ENCODE results near the gene BLZF1. TPM values are rescaled to one million over a fixed set of nuclear protein-coding genes. Genes with fewer than 3 reads are reported as not detected.
"Not testable (repeated sequence)": the region's sequence is repeated elsewhere in the genome, so short reads cannot be mapped to it uniquely, and the experiment has no call there.

The BLZF1 gene
- total RNA-seq, 1 experiment from 2014 or later, result 37.1 TPM

DNA sequence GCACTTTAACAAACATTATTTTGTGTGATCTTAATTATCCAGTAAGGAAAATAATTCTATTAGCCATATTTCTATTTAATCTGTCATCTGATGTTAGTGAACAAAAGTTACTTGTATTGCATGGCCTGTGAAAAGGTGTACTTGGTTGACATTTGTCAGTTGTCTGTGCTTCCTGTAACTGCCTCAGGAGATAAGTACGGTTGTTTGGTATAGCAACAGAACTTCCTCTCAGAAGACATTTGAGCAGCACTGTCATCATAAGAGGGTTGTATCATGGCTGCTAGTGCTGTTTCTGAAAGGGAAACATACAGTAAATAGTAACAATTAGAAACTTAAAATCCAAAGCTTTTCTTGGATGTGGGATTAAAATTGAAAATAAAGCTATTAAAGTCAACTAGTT lies 3.4 kb downstream of the BLZF1 start:
- no peaks in the 10 kb centered on the region for H3K9me3 ChIP-seq (replicated peaks)
- H3K27ac ChIP-seq, result no peak overlapping the region
- H3K27me3 ChIP-seq (replicated peaks), result no peaks in the 10 kb centered on the region
- DNase-seq (ENCODE audit: low read depth in 1 of 2, low spot score in 2 of 2), result no peak
- peaks cover 44% of the 10 kb centered on the region for H3K36me3 ChIP-seq
- H3K4me3 ChIP-seq, result no peak overlapping the region
- H3K4me1 ChIP-seq (replicated peaks), result no peaks in the 10 kb centered on the region

DNA sequence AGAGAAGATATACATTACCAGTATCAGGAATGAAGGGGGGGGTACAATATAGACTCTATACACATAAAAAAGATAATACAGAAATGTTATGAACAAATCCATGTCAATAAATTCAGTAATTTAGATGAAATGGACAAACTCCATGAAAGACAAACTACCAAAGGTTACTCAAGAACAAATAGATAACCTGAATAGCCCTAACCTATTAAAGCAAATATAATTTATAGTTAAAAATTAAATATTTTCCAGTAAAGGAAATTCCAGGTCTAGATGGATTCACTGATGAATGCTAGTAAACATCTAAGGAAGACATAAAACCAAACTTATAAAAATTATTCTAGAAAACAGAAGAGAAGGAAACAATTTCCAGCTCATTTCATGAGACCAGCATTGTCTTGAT lies 13.2 kb downstream of the BLZF1 start:
- Histone ChIP-seq H3K27ac (no peak overlapping the region), H3K27me3 (replicated peaks) (no peaks in the 10 kb centered on the region), H3K4me1 (replicated peaks) (no peaks in the 10 kb centered on the region), H3K9me3 (replicated peaks) (no peaks in the 10 kb centered on the region), H3K36me3 (peaks cover 56% of the 10 kb centered on the region), H3K4me3 (no peak overlapping the region)
- no peak for DNase-seq (ENCODE audit: low read depth in 1 of 2, low spot score in 2 of 2)

DNA sequence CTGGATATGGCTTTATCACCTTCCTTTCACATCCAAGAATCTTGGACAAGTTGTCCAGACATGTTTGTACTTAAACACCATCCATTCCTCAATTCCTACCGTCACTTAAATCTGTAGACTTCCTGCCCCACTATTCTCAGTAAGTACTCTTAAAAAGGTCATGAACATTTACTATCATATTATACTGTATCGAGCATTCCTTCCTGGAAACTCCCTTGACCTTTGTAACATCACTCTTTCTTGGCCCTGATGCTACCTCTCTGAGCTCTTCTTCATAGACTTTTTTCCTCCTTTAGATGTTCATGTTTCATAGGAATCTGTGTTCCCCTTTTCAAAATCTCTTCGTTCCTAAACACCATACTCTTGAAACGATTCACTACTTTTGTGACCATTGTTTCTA lies 15.5 kb downstream of the BLZF1 start:
- no peaks in the 10 kb centered on the region for H3K9me3 ChIP-seq (replicated peaks)
- no peaks in the 10 kb centered on the region for H3K4me1 ChIP-seq (replicated peaks)
- DNase-seq (ENCODE audit: low read depth in 1 of 2, low spot score in 2 of 2), result no peak
- H3K27me3 ChIP-seq (replicated peaks), result no peaks in the 10 kb centered on the region
- H3K27ac ChIP-seq, result no peak overlapping the region
- H3K4me3 ChIP-seq, result no peak overlapping the region
- peaks cover 51% of the 10 kb centered on the region for H3K36me3 ChIP-seq

DNA sequence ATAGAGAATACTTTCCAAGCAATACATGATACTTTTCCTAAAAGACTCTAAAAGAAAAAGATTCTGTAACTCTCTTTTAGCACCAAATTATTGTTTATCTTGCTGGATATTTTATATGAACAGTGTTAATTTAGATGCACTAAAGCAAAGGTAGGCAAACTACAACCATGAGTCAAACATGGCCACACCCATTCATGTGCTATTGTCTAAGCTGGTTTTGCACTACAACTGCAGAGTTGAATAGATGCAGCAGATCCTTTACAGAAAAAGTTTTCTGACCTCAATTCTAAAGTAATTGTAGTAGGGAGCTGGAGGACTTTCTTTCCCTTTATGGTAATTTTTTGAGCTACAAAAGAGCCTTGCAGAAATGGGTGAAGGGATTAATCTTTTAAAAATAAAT lies 19.4 kb downstream of the BLZF1 start:
- Histone ChIP-seq H3K36me3 (peaks cover 62% of the 10 kb centered on the region), H3K27me3 (replicated peaks) (no peaks in the 10 kb centered on the region), H3K27ac (no peak overlapping the region), H3K4me1 (replicated peaks) (no peaks in the 10 kb centered on the region; the same call in 1 of the 2 replicates), H3K4me3 (no peak overlapping the region), H3K9me3 (replicated peaks) (no peaks in the 10 kb centered on the region)
- no peak for DNase-seq (ENCODE audit: low read depth in 1 of 2, low spot score in 2 of 2)

DNA sequence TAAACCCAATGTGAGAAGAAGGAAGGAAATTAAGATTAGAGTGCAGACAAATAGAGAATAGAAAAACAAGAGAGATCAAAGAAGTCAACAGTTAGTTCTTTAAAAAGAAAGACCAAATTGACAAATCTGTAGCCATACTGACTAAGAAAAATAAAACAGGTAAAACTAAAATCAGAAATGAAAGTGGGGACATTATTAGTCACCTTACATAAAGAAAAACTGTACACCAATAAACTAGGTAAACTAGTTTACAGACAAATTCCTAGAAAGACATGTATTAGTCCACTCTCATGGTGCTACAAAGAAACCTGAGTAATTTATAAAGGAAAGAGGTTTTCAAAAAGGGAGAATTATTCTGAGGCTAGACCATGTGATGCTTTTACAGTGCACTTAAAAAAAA lies 22.3 kb downstream of the BLZF1 start:
- no peaks in the 10 kb centered on the region for H3K27me3 ChIP-seq (replicated peaks)
- H3K9me3 ChIP-seq (replicated peaks), result no peaks in the 10 kb centered on the region
- no peak overlapping the region for H3K4me3 ChIP-seq
- no peak for DNase-seq (ENCODE audit: low read depth in 1 of 2, low spot score in 2 of 2)
- no peak overlapping the region for H3K27ac ChIP-seq
- H3K36me3 ChIP-seq, result peaks cover 53% of the 10 kb centered on the region
- H3K4me1 ChIP-seq (replicated peaks), result no peaks in the 10 kb centered on the region; the same call in 1 of the 2 replicates

DNA sequence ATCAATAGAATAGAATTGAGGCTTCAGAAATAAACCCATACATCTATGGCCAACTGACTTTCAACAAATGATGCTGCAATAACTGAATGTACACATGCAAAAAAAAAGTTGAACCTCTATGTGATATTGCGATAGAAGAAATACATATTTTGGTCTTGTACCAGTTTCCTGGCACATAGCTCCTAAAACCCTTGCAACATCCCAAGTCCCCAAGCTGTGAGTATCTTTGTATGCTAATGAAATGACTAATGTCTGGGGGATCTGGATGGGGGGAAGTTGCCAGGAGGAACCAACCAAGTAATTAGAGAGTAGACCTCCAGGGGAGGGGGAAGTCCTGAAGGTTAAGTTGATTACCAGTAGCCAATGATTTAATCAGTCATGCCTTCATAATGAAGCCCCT lies 24.4 kb downstream of the BLZF1 start:
- Histone ChIP-seq H3K4me1 (replicated peaks) (no peaks in the 10 kb centered on the region; the same call in 1 of the 2 replicates), H3K4me3 (no peak overlapping the region), H3K27me3 (replicated peaks) (no peaks in the 10 kb centered on the region), H3K36me3 (peaks cover 52% of the 10 kb centered on the region), H3K27ac (no peak overlapping the region), H3K9me3 (replicated peaks) (no peaks in the 10 kb centered on the region)
- no peak for DNase-seq (ENCODE audit: low read depth in 1 of 2, low spot score in 2 of 2)

DNA sequence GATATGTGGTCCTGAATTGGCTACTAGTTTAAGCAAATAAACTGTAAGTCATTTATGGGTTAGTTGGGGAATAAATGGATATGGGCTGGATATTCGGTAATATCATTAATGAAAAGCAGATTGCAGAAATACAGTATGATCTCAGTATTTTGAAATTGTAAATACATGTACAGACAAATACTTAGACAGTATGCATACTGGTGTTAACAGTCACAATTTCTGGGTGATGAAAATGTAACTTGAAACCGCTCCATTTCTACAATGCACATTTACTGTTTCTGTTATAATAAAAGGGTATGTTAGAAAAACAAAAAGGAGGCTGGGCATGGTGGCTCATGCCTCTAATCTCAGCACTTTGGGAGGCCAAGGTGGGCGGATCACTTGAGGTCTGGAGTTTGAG lies 28.0 kb downstream of the BLZF1 start:
- Histone ChIP-seq H3K27me3 (replicated peaks) (no peaks in the 10 kb centered on the region), H3K9me3 (replicated peaks) (peaks cover 4% of the 10 kb centered on the region; the same call in 1 of the 2 replicates), H3K4me3 (no peak overlapping the region), H3K27ac (no peak overlapping the region), H3K36me3 (peaks cover 24% of the 10 kb centered on the region), H3K4me1 (replicated peaks) (no peaks in the 10 kb centered on the region; the same call in 1 of the 2 replicates)
- no peak for DNase-seq (ENCODE audit: low read depth in 1 of 2, low spot score in 2 of 2)

DNA sequence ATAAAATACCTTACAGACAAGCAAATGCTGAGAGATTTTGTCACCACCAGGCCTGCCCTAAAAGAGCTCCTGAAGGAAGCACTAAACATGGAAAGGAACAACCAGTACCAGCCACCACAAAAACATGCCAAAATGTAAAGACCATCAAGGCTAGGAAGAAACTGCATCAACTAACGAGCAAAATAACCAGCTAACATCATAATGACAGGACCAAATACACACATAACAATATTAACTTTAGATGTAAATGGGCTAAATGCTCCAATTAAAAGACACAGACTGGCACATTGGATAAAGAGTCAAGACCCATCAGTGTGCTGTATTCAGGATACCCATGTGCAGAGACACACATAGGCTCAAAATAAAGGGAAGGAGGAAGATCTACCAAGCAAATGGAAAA lies 34.6 kb downstream of the BLZF1 start:
- H3K4me3 ChIP-seq; H3K9me3 ChIP-seq (replicated peaks); DNase-seq (ENCODE audit: low read depth in 1 of 2, low spot score in 2 of 2); H3K27ac ChIP-seq; H3K36me3 ChIP-seq; H3K4me1 ChIP-seq (replicated peaks); H3K27me3 ChIP-seq (replicated peaks): not testable (repeated sequence)

DNA sequence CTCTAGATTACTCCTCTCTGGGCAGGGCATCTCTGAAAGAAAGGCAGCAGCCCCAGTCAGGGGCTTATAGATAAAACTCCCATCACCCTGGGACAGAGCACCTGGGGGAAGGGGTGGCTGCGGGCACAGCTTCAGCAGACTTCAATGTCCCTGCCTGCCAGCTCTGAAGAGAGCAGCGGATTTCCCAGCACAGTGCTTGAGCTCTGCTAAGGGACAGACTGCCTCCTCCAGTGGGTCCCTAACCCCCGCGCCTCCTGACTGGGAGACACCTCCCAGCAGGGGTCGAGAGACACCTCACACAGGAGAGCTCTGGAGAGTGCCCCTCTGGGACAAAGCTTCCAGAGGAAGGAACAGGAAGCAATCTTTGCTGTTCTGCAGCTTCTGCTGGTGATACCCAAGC lies 40.3 kb downstream of the BLZF1 start:
- H3K36me3 ChIP-seq; H3K4me3 ChIP-seq; DNase-seq (ENCODE audit: low read depth in 1 of 2, low spot score in 2 of 2); H3K27ac ChIP-seq; H3K9me3 ChIP-seq (replicated peaks); H3K27me3 ChIP-seq (replicated peaks); H3K4me1 ChIP-seq (replicated peaks): not testable (repeated sequence)

DNA sequence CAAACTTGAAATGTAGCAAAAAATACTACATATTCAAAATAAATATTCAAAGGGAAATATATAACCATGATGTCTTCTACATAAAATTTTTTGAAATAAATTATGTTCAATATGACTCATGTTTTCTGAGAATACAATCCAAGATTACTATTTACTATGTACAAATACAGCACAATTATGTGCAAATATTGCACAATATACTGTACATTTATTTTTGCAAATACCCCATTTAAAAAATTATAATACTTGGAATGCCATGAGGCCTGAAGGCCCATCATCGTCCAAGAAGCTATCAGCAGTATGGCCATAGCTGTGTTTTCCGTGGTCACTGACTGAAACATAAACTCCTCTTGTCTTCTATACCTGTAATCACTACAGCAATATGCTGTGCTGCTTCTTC lies 47.0 kb downstream of the BLZF1 start:
- H3K4me1 ChIP-seq (replicated peaks), result no peaks in the 10 kb centered on the region
- H3K36me3 ChIP-seq, result no peaks in the 10 kb centered on the region
- no peaks in the 10 kb centered on the region for H3K27me3 ChIP-seq (replicated peaks)
- H3K27ac ChIP-seq, result no peak overlapping the region
- H3K4me3 ChIP-seq, result no peak overlapping the region
- no peak for DNase-seq (ENCODE audit: low read depth in 1 of 2, low spot score in 2 of 2)
- H3K9me3 ChIP-seq (replicated peaks), result no peaks in the 10 kb centered on the region

DNA sequence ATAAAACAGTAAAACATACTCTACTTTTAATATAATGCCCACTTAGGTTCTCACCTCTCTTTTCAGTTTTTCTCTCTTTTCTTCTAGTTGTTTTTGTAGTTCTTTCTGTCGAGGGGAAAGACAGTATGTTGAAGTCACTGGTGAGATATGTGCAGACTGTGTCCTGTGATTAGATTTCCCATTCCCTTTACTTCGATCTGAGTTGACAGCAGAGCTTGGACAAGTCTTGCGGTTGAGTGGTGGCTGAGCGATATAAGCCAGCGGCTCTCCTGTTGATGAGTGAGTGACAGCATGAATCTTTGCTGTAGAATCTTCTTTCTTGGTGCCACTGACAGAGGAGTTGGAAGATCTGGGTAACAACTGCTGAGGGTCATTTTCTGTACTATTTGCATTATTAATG lies 53.3 kb downstream of the BLZF1 start:
- Histone ChIP-seq H3K36me3 (no peaks in the 10 kb centered on the region), H3K4me1 (replicated peaks) (no peaks in the 10 kb centered on the region), H3K27ac (no peak overlapping the region), H3K9me3 (replicated peaks) (no peaks in the 10 kb centered on the region), H3K4me3 (no peak overlapping the region), H3K27me3 (replicated peaks) (0 out of 2 replicates have a peak, but pooled peaks cover 7% of the 10 kb centered on the region)
- no peak for DNase-seq (ENCODE audit: low read depth in 1 of 2, low spot score in 2 of 2)

DNA sequence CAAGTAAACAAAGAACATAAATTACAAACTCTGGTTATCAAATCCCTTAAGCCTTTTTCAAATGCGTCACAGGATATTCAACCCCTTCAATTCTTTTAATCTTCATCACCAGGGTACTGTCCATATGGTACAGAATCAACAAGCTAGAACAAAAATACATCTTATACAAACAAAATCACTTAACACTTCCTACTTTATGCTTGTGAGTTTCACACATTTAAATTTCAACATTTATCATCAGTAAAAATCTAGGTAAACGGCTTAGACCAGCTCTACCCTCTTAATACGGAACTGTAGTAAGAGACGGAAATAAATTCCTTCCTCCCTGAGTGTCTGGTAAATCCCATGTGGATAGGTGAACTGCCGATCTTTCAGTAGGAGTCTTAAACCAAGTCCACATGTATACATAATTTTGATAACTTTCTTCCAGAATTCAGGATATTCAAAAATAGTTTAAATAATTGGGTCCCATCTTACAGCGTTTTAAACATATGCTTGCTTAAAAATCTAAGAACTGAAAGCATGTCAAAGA lies 58.2 kb downstream of the BLZF1 start:
- DNase-seq (ENCODE audit: low read depth in 1 of 2, low spot score in 2 of 2), result no peak
- Histone ChIP-seq H3K36me3 (no peaks in the 10 kb centered on the region), H3K27me3 (replicated peaks) (peaks cover 21% of the 10 kb centered on the region; the same call in 1 of the 2 replicates), H3K4me3 (no peak overlapping the region), H3K9me3 (replicated peaks) (no peaks in the 10 kb centered on the region), H3K27ac (no peak overlapping the region), H3K4me1 (replicated peaks) (peaks cover 3% of the 10 kb centered on the region; the same call in 1 of the 2 replicates)

DNA sequence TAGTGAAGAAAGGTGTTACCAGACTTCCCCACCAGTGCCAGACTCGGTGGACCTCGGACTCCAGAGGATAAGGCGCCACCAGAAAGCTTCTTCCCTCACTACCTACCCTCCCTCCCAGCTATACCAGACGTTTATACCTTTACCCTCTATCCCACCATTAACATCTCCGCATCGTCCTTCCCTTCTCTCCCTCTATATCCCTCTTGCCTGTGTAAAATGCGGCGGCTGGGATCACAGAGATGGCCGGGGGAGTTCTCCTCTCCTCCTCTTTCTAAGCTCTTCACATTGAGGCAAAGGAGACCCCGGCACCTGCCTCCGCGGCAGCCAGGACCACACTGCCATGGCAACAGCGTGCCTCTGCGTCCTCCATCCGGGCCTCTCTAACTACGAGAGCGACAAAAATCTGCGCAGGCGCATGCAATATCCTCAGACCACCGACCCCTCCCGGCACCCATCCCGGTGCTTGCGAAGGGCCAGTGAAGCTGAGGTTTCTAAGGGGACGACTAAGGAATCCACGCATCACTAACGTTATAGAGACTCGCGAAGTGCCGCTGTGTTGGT lies 59.2 kb downstream of the BLZF1 start, which contains the start of gene CCDC181:
CCDC181 (minus strand) TSS at position 394 of the 561 bp plus-strand sequence. CDS start 2,547 bp downstream, outside the sequence.
- DNase-seq (ENCODE audit: low read depth in 1 of 2, low spot score in 2 of 2), result peak; percentile 11 to 57
- H3K36me3 ChIP-seq, result no peaks in the 10 kb centered on the region
- H3K27me3 ChIP-seq (replicated peaks), result peaks cover 21% of the 10 kb centered on the region; the same call in 1 of the 2 replicates
- H3K4me3 ChIP-seq, result peak within 1 kb of the TSS; percentile 19
- no peak within 1 kb of the TSS for H3K27ac ChIP-seq
- peaks cover 3% of the 10 kb centered on the region; the same call in 1 of the 2 replicates for H3K4me1 ChIP-seq (replicated peaks)
- H3K9me3 ChIP-seq (replicated peaks), result no peaks in the 10 kb centered on the region
